A549 (cell line): ENCODE data around the gene ARVCF. TPM values are rescaled to one million over a fixed set of nuclear protein-coding genes. Genes with fewer than 3 reads are reported as not detected.
A peak's percentile ranks its signal among the peaks of the same experiment; 100 is the strongest.

Source experiments
- ATAC-seq, 2 experiments: fragments of 200-7000 bp in 1 of 2; fragments of >200 bp in 1 of 2; cut with Nextera tagmentation in 1 of 2; cut with Tn5 transposase in 1 of 2; 3 replicates each; pipeline versions ENCODE4 v1.8.0 to v1.9.1; 2018 to 2020; ENCODE audit warnings: mild to moderate bottlenecking in 1 of 2, moderate library complexity in 1 of 2
- CTCF ChIA-PET: fragments of 300-600 bp; sonication (Branson Sonifier 250); formaldehyde crosslinking; extraction: SDS; loops from one replicate; lab custom pipeline; 2021; ENCODE audit warnings: antibody characterized with exemption, inconsistent platforms; lab: Yijun Ruan, JAX
- POLR2A ChIA-PET: fragments of 350-600 bp; formaldehyde crosslinking; extraction: SDS; loops from one replicate; lab custom pipeline; 2021; ENCODE audit warnings: antibody characterized with exemption, inconsistent platforms; lab: Yijun Ruan, JAX
- DNase-seq, 2 experiments: peaks; one replicate each; pipeline versions ENCODE4 v3.0.0 to v3.0.0-alpha.2; 2011 to 2016; ENCODE audit warnings: low read depth in 1 of 2, low spot score in 1 of 2
- FAIRE-seq: peaks from 2 replicates; lab custom pipeline; 2011; peaks lifted over from hg19 to GRCh38; lab: Jason Lieb, UNC
- H3K27ac ChIP-seq, 2 experiments: fragments of >200 bp; sonication (Bioruptor Twin); formaldehyde crosslinking; 3 replicates each; pipeline ENCODE4 v1.5.1; 2016 to 2017
- H3K4me1 ChIP-seq: fragments of >200 bp; sonication (Bioruptor Twin); formaldehyde crosslinking; 3 replicates; pipeline ENCODE4 v1.6.1; 2016
- H3K4me2 ChIP-seq: fragments of >200 bp; sonication (Bioruptor Twin); formaldehyde crosslinking; 3 replicates; pipeline ENCODE4 v1.6.1; 2016
- H3K4me3 ChIP-seq: fragments of >200 bp; sonication (Bioruptor Twin); formaldehyde crosslinking; 3 replicates; pipeline ENCODE4 v1.5.1; 2016
- H3K9me3 ChIP-seq: fragments of >200 bp; sonication (Bioruptor Twin); formaldehyde crosslinking; 3 replicates; pipeline ENCODE4 v1.6.1; 2016
- BHLHE40 ChIP-seq: IDR thresholded peaks from 2 replicates; pipeline ENCODE4 v1.6.1; 2012; ENCODE audit warnings: low read depth, low read length, inconsistent platforms
- CEBPB ChIP-seq, 2 experiments: fragments of >200 bp in 1 of 2; sonication (Bioruptor Twin) in 1 of 2; formaldehyde crosslinking in 1 of 2; IDR thresholded peaks; 2 replicates each; pipeline ENCODE4 v1.6.1; 2012 to 2016
- CHD4 ChIP-seq: fragments of 200-600 bp; sonication (generic); IDR thresholded peaks from 2 replicates; pipeline ENCODE4 v1.6.1; 2016; ENCODE audit warnings: antibody characterized with exemption, mild to moderate bottlenecking, borderline replicate concordance
- EP300 ChIP-seq, 2 experiments: fragments of >200 bp; sonication (Bioruptor Twin); formaldehyde crosslinking; IDR thresholded peaks; 2 replicates in 1 of 2; 3 replicates in 1 of 2; pipeline ENCODE4 v1.6.1; 2016 to 2017
- GATA3 ChIP-seq: IDR thresholded peaks from 2 replicates; pipeline ENCODE4 v1.6.1; 2012; ENCODE audit warnings: borderline replicate concordance
- HOXA7 ChIP-seq: fragments of 250-450 bp; sonication (Bioruptor Pico); IDR thresholded peaks from 2 replicates; pipeline ENCODE4 v1.5.0; 2020; ENCODE audit warnings: mild to moderate bottlenecking, moderate library complexity
- HOXB13 ChIP-seq: fragments of 250-450 bp; sonication (Bioruptor Pico); IDR thresholded peaks from 2 replicates; pipeline ENCODE4 v1.5.0; 2020; ENCODE audit warnings: low read depth, mild to moderate bottlenecking, moderate library complexity
- KDM1A ChIP-seq: fragments of 200-600 bp; sonication (generic); IDR thresholded peaks from 2 replicates; pipeline ENCODE4 v1.6.1; 2016; ENCODE audit warnings: low read depth, mild to moderate bottlenecking
- MAFK ChIP-seq: fragments of 450-650 bp; IDR thresholded peaks from 2 replicates; pipeline ENCODE4 v1.6.1; 2014; ENCODE audit not compliant: partially characterized antibody
- NFE2L2 ChIP-seq: fragments of 150-350 bp; conservative IDR thresholded peaks from 2 replicates; pipeline ENCODE4 v1.6.1; 2014; ENCODE audit warnings: low read length
- NPAS2 ChIP-seq: fragments of 250-450 bp; sonication (Bioruptor Pico); IDR thresholded peaks from 2 replicates; pipeline ENCODE4 v1.8.0; 2022; ENCODE audit warnings: mild to moderate bottlenecking, moderate library complexity, borderline replicate concordance
- NR3C1 ChIP-seq: fragments of >200 bp; sonication (Bioruptor Twin); formaldehyde crosslinking; IDR thresholded peaks from 3 replicates; pipeline ENCODE4 v1.6.1; 2017
- RAD21 ChIP-seq, 2 experiments: fragments of >200 bp in 1 of 2; sonication (Bioruptor Twin) in 1 of 2; formaldehyde crosslinking in 1 of 2; IDR thresholded peaks in 1 of 2; conservative IDR thresholded peaks in 1 of 2; 2 replicates in 1 of 2; 3 replicates in 1 of 2; pipeline ENCODE4 v1.6.1; 2012 to 2018; ENCODE audit warnings: inconsistent platforms in 1 of 2
- RCOR1 ChIP-seq: fragments of 150-350 bp; IDR thresholded peaks from 2 replicates; pipeline ENCODE4 v1.6.1; 2014; ENCODE audit warnings: antibody characterized with exemption, low read length, low read depth
- RNF2 ChIP-seq: fragments of 200-600 bp; sonication (generic); IDR thresholded peaks from 2 replicates; pipeline ENCODE4 v1.6.1; 2016; ENCODE audit warnings: low read depth, mild to moderate bottlenecking, antibody characterized with exemption, moderate library complexity, borderline replicate concordance
- SMC3 ChIP-seq: fragments of >200 bp; sonication (Bioruptor Twin); formaldehyde crosslinking; IDR thresholded peaks from 3 replicates; pipeline ENCODE4 v1.6.1; 2018; ENCODE audit warnings: inconsistent platforms
- ZSCAN20 ChIP-seq: fragments of 250-450 bp; sonication (Bioruptor Pico); IDR thresholded peaks from 2 replicates; pipeline ENCODE4 v1.8.0; 2022; ENCODE audit warnings: mild to moderate bottlenecking, moderate library complexity
- WGBS: methylation state at CpG from one replicate; pipeline ENCODE4 v1.1.6; 2017; ENCODE audit errors: missing lambda C conversion rate; 5-methylcytosine and 5-hydroxymethylcytosine counted together
- polyA plus RNA-seq, 4 experiments: library from polyadenylated mRNA; depleted of rRNA in 3 of 4; stranded (reverse); fragments of >200 nt; fragmentation: RNase III in 1 of 4; extraction: RNeasy Plus Mini Kit Qiagen cat#74134 plus additional on column Dnase treatment in 1 of 4; gene quantifications; 2 replicates in 3 of 4; 3 replicates in 1 of 4; pipeline ENCODE4 v1.2.3, GENCODE V29; 2011 to 2017
- TF ChIP-seq, protein P1 (sequence below): fragments of 250-450 bp; sonication (Bioruptor Pico); IDR thresholded peaks from 2 replicates; pipeline ENCODE4 v1.5.0; 2021; ENCODE audit warnings: mild to moderate bottlenecking, moderate library complexity, borderline replicate concordance
- TF ChIP-seq, protein P2 (sequence below): fragments of 250-450 bp; sonication (Bioruptor Pico); IDR thresholded peaks from 2 replicates; pipeline ENCODE4 v1.5.0; 2020; ENCODE audit warnings: low read depth, mild to moderate bottlenecking, moderate library complexity
- TF ChIP-seq, protein P3 (sequence below): fragments of >200 bp; sonication (Bioruptor Twin); formaldehyde crosslinking; IDR thresholded peaks from 3 replicates; pipeline ENCODE4 v1.5.1; 2016
- TF ChIP-seq, protein P4 (sequence below): fragments of 150-350 bp; IDR thresholded peaks from 2 replicates; pipeline ENCODE4 v1.6.1; 2014; ENCODE audit warnings: low read depth, mild to moderate bottlenecking, low read length
- TF ChIP-seq, protein P5 (sequence below): IDR thresholded peaks from 2 replicates; pipeline ENCODE4 v1.6.1; 2012

The ARVCF gene
- polyA plus RNA-seq, 2 of the 4 experiments (the other 2 are of a cell fraction) = 0.81 to 2.1 TPM

DNA sequence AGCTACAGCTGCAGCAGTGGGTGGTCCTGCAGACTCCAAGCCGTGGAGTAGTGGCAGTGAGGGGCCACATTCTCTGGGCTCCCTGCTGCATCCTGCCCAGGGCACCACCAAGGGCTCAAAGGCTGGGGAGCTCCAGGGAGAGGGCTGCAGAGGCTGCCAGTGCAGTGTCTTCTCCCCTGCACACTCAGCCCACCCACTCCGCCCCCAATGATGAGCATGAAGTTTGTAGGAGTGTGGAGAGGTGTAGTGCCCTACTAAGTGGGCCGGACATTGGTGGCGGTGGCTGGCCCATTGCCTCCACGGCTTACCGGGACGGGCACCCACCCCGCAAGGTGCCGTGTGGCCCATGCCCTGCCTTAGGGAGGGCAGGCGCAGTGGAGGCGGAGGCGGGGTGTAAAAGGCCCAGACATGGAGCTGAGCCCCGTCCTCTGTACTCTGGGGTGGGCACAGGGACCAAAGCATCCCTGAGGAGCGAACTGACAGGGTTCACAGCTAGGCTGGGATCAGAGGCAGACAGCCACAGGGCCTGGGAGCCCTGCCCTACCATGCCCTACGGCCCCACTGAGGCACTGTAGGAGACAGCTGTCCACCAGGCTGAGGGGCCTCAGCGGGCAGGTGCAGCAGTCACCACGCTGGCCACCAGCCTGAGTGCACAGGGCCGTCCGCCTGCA, 18.9 kb downstream of the ARVCF start:
- Histone ChIP-seq H3K27ac (no peak overlapping the region), H3K4me2 (no peak overlapping the region), H3K4me1 (no peaks in the 10 kb centered on the region), H3K4me3 (no peak overlapping the region), H3K9me3 (no peaks in the 10 kb centered on the region)
- TF ChIP-seq RAD21 (conservative IDR thresholded peaks at IDR 0.05 in 1 of 2, IDR thresholded peaks at IDR 0.05 in 1 of 2) (no peak), GATA3 (no peak), SMC3 (no peak), ZSCAN20 (CRISPR knock-in tag) (no peak), RCOR1 (no peak), KDM1A (no peak), CEBPB (IDR thresholded peaks at IDR 0.05) (no peak), MAFK (no peak), NFE2L2 (no peak), NPAS2 (no peak), RNF2 (no peak), HOXB13 (CRISPR knock-in tag) (no peak), EP300 (IDR thresholded peaks at IDR 0.05) (no peak), BHLHE40 (no peak)
- TF ChIP-seq, protein P1, sequence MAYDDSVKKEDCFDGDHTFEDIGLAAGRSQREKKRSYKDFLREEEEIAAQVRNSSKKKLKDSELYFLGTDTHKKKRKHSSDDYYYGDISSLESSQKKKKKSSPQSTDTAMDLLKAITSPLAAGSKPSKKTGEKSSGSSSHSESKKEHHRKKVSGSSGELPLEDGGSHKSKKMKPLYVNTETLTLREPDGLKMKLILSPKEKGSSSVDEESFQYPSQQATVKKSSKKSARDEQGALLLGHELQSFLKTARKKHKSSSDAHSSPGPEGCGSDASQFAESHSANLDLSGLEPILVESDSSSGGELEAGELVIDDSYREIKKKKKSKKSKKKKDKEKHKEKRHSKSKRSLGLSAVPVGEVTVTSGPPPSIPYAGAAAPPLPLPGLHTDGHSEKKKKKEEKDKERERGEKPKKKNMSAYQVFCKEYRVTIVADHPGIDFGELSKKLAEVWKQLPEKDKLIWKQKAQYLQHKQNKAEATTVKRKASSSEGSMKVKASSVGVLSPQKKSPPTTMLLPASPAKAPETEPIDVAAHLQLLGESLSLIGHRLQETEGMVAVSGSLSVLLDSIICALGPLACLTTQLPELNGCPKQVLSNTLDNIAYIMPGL = no peak
- TF ChIP-seq, protein P2, sequence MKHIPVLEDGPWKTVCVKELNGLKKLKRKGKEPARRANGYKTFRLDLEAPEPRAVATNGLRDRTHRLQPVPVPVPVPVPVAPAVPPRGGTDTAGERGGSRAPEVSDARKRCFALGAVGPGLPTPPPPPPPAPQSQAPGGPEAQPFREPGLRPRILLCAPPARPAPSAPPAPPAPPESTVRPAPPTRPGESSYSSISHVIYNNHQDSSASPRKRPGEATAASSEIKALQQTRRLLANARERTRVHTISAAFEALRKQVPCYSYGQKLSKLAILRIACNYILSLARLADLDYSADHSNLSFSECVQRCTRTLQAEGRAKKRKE (CRISPR knock-in tag) = no peak
- TF ChIP-seq, protein P3, sequence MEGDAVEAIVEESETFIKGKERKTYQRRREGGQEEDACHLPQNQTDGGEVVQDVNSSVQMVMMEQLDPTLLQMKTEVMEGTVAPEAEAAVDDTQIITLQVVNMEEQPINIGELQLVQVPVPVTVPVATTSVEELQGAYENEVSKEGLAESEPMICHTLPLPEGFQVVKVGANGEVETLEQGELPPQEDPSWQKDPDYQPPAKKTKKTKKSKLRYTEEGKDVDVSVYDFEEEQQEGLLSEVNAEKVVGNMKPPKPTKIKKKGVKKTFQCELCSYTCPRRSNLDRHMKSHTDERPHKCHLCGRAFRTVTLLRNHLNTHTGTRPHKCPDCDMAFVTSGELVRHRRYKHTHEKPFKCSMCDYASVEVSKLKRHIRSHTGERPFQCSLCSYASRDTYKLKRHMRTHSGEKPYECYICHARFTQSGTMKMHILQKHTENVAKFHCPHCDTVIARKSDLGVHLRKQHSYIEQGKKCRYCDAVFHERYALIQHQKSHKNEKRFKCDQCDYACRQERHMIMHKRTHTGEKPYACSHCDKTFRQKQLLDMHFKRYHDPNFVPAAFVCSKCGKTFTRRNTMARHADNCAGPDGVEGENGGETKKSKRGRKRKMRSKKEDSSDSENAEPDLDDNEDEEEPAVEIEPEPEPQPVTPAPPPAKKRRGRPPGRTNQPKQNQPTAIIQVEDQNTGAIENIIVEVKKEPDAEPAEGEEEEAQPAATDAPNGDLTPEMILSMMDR = no peak
- TF ChIP-seq, protein P4, sequence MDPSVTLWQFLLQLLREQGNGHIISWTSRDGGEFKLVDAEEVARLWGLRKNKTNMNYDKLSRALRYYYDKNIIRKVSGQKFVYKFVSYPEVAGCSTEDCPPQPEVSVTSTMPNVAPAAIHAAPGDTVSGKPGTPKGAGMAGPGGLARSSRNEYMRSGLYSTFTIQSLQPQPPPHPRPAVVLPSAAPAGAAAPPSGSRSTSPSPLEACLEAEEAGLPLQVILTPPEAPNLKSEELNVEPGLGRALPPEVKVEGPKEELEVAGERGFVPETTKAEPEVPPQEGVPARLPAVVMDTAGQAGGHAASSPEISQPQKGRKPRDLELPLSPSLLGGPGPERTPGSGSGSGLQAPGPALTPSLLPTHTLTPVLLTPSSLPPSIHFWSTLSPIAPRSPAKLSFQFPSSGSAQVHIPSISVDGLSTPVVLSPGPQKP = no peak
- ChIA-PET CTCF (interaction anchor here (0.5 to 1.7 kb wide), 3 partner anchors 25 to 82 kb away, joined by 3 to 4 read pairs (median 3); no protein-coding TSS in a partner anchor), POLR2A (no interaction called here)
- FAIRE-seq (no peak), DNase-seq (no peak), ATAC-seq (no peak; a peak in 3 of 6 replicates)
- 66% methylated on average over 13 of the region's 19 CpGs for WGBS

DNA sequence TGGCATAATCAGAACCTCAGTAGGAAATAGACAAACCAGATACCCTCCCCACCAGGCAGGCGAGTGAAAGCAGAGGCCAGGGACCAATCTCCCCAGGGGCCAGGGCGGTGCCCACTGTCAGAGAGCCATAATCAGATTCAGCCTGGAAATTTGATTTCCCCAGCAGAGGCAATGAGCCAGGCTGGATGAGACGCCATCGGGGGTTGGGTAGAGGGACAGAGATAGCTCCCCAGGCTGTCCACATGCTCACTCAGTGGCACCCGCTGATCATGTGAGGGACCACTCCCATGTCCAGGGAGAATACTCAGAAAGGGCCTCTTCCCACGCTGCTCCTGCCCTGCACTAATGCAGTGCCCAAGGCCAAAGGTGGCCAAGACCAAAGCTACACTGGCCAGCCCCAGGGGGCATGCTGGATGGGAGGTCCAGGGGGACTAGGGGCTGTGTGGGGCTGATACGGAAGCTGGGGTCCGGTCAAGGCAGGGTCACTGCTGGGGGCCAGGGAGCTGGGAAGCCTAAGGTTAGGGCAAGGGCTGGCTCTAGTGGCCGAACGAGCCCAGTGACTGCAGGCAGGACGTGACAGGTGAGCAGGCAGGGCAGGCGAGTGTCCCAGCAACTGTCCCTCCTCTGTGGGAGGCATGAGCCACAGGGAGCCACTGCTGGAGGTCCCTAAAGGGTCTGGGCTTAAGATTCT, 19.8 kb downstream of the ARVCF start:
- WGBS = 77% methylated on average over 5 of the region's 12 CpGs
- ATAC-seq = peak in 1 of 2 experiments; percentile 8; a peak in 1 of 6 replicates
- no peaks in the 10 kb centered on the region for H3K9me3 ChIP-seq
- no peak for FAIRE-seq
- no peak overlapping the region for H3K27ac ChIP-seq
- ChIA-PET POLR2A (no interaction called here), CTCF (interaction anchor here (0.5 to 1.7 kb wide), 3 partner anchors 24 to 81 kb away, joined by 3 to 4 read pairs (median 3); no protein-coding TSS in a partner anchor)
- DNase-seq = no peak
- H3K4me1 ChIP-seq = no peaks in the 10 kb centered on the region
- no peak for TF ChIP-seq MAFK
- TF ChIP-seq CHD4 = no peak
- no peak for TF ChIP-seq NR3C1
- no peak for TF ChIP-seq CEBPB (IDR thresholded peaks at IDR 0.05)
- TF ChIP-seq HOXA7 (CRISPR knock-in tag) = no peak
- TF ChIP-seq RAD21 (conservative IDR thresholded peaks at IDR 0.05 in 1 of 2, IDR thresholded peaks at IDR 0.05 in 1 of 2) = no peak
- TF ChIP-seq, protein P5, sequence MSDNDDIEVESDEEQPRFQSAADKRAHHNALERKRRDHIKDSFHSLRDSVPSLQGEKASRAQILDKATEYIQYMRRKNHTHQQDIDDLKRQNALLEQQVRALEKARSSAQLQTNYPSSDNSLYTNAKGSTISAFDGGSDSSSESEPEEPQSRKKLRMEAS = no peak
- no peak overlapping the region for H3K4me3 ChIP-seq
- no peak overlapping the region for H3K4me2 ChIP-seq
